NCI-H2107 (cell line): Measurements from ENCODE around the gene PRDM11.

Experiments used
- DNase-seq: peaks from one replicate; lab custom pipeline; 2025; lab: John Stamatoyannopoulos, UW

Gene PRDM11

DNA sequence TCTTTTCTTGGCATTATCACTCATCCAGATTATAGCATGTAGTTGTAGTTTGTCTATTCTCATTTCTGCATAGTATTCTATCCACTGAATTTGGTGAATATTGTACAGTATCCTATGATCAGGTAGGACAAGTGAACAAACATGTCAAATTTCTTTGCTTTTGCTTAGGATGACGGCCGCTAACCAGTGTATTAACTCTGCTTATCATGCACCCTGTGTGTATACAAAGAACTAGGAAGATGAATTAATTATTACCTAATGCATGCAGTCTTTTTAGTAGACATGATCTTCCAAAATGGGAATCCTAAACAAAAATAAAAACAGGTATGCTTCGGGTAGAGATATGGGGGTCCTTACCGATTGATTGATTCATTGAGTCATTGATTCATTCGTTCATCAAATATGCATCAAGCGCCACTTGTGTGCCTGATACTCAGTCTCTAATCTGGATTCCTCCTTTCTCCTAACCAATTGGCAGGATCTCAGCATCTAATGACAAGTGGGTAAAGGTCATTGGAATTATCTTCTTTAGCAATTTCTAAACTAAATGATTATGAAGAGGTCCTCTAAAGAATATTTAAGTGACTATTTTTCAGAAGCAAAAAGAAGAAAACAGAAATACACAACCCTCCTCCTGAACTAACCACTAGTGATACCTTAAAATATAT is 27.9 kb downstream of the PRDM11 start:
- DNase-seq = no peak

DNA sequence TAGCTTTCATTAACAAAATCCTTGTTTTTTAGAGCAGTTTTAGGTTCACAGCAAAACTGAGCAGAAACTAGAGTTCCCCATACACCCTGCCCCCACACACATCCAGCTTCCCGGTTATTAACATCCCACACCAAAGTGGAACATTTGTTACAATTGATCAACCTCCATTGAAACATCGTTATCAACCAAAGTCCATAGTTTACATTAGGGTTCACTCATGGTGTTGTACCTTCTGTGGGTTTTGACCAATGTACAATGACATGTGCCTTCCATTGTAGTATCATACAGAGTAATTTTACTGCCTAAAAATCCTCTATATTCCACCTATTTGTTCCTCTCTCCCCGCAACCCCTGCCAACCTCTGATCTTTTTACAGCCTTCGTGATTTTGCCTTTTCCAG is 28.5 kb downstream of the PRDM11 start:
- no peak for DNase-seq

DNA sequence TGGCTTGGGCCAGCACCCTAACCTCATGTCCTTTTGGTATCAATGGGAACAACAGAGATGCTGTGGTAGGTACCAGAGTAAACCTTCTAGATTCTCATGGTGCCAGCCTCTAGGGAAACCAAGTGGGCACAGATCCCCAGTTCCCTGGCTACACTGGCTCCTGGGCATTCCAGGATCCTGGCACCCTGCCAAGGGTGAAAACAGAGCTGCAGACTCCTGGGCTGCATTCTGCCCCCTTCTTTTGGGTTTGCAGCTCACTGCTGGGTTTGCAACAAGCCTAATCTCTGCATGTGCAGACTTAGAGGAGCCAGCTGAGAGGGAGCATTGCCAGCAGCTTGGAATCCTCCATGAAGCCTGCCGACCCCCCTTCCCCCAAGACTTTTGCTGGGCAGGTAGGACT is 30.6 kb downstream of the PRDM11 start:
- no peak for DNase-seq

DNA sequence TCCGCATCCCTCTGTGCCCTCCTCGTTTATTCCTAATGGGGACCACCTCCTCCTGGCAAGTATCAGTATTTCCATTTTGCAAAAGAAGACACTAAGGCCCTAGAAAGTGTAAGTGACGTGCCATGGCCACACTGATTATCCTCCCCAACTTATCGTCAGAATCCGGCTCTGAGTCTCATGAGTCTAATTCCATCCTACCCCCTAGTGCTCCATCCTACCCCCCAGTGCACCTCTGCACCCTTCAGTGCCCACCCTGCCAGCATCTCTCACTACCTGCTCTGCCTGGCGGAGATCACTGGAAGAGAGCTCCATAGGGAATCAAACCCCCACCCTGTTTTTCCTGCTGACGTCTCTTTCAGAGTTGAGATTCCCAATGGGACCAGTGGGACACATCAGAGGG is 31.8 kb downstream of the PRDM11 start:
- no peak for DNase-seq

DNA sequence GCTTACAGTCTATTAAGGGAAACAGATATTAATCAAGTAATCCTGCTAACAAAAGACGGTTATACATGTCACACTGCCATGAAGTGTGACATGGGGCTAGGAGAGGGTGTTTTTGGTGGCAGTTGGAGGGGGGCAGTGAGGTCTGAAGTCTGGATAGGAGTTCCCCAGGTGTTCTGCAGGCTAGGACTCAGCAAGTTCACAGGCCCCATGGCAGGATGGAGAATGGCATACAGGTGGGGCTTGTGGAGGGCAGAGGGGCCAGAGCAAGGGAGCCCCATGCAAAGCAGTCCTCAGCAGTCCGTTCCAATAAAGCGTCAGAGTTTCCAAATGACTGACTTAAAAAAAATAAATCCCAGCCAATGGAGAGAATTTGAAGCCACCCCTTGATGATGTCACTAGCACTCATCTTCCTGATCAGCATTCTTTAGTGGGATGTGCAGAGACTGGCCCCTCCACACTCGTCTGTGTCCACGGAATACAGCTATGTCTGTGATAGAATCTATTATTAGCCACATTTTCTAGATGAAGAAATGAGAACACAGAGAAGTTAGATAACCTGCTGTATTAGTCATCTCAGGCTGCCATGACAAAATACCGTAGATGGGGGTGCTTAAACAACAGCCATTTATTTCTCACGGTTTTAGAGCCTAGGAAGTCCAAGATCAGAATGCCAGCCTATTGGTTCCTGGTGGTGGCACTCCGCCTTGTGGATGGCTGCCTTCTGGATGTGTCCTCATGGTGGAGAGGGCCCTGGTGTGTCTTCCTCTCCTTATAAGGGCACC is 32.6 kb downstream of the PRDM11 start:
- DNase-seq = no peak

DNA sequence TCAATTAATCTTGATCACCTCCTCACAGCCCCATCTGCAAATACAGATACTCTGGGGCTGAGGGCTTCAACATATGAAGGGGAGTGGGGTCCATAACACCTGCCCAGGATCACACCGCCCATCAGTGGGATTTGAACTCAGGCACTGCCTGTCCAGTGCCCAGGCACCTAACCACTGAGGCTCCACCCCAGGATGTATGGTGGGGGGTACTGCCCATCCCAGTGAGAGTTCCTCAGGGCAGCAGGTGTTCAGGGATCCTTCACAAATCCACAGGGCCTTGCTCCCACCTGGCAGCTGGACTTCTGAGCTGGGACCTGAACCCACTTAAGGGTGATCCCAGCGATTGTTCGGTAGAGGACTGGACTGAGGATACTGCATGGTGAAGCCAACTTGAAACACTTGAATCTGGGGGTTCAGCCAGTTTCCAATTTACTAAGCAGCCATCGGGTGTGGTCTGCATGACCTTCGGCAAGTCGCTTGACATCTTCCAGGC is 33.3 kb downstream of the PRDM11 start:
- DNase-seq = no peak

DNA sequence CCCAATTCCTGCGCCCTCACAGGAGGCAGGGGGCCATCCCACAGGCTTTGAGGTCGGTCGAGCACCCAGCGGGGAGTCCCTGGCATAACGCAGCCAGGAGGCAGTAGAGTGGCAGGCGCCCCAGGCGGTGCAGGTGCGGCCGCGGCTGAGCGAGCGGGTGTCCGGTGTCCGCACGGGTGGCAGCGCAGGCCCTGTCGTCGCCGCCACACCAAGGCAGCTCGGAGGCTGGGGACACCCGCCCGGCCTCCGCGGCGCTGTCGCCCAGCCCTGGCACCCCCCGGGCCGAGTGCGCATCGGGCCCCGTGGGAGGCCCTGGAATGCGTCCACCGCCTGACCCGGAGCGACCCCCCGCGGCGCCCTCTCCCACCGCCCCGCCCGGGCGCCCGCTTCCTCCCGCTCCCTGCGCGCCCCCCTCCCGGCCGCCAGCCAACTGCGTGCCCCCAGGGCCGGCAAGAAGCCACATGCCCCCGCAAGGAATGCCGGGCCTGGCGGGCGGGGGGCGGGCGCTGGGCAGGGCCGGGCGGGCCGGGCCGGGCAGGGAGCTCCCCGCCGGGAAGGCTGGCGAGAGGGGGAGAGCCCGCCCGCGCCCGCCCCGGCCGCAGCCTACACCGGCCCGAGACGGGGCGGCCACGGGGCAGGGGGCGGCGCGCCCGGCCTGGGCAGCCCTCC is 33.9 kb downstream of the PRDM11 start:
- DNase-seq = no peak

DNA sequence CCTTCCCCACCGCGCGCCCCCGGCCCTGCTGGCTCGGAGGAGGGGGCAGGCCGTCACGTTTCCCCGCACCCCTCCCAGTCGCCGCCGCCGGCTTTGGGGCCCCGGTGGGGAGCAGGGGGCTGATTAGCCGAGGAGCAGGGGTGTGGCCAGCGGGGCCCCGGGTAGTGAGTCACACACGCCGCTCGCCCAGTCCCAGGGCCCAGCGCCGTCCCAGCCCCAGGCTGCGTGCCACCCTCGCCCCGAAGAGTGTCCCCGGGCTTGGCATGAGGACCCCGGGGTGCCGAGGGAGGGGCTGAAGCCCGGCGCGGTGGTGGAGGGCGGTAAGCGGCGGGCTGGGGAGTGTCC is 34.4 kb downstream of the PRDM11 start:
- no peak for DNase-seq

DNA sequence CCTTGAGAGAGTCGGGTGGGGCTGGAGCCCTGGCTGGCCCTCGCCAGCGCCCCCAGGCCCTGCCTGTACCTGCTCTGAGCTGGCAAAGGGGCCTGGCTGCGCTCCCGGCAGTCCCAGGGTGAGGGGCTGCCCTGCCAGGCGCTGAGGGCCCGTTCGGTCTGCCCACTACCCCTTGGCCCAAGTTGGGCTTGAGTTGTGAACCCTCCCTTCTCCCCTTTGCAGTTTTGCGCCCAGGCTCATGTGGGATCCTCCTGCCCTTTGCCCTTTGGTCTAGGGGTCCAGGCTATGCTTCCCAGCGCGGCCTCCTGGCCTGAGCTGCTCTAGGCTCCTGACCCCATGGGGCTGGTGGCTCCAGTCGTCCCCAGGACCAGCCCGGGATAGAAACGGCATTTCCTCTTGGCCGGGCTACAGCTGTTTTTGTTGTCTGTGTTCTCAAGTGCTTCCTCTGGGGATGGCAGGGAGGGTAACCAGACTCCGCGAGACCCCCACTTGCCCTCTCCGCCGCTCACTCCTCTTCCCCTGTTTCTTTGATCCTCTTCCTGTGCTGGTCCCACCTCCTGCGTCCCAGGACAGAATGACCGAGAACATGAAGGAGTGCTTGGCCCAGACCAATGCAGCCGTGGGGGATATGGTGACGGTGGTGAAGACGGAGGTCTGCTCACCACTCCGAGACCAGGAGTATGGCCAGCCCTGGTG is 34.9 kb downstream of the PRDM11 start:
- DNase-seq = no peak

DNA sequence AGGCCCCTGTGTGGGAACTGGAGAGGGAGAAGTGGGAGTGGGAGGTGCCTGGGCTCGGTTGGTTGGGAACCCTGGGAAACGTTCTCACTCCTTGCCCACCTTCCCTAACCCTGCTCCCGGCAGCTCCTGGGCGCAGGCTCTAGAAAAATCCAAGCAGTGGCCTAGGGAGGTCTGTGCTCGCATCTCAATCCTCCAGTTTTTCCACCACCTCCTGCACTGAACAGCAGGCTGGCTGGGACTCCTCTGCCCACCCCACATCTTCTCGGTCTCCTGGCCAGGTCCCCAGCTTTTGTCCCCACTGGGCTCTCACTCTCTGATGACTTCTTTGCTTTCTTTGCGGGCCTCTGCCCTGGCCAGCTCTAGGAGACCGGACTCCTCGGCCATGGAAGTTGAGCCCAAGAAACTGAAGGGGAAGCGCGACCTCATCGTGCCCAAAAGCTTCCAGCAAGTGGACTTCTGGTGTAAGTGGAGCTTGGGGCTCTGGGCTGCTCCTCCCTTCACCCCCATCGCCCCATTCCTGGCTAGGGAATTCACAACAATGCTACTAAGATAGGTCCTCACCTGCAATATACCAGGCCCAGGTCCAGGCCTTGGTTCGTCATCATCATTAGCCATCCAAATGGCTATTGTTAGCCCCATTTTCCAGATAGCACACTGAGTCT is 35.6 kb downstream of the PRDM11 start:
- no peak for DNase-seq

DNA sequence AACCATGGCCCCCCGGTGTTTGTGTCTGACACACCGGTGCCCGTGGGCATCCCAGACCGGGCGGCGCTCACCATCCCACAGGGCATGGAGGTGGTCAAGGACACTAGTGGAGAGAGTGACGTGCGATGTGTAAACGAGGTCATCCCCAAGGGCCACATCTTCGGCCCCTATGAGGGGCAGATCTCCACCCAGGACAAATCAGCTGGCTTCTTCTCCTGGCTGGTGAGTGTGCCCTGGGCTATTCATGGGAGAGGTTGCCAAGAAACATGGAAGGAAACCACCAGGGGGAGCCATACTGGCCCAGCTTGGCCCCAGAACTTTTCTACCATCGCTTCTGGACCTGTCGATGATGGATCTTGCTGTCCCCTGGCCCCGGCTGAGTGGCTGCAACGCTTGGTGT is 36.5 kb downstream of the PRDM11 start:
- no peak for DNase-seq

DNA sequence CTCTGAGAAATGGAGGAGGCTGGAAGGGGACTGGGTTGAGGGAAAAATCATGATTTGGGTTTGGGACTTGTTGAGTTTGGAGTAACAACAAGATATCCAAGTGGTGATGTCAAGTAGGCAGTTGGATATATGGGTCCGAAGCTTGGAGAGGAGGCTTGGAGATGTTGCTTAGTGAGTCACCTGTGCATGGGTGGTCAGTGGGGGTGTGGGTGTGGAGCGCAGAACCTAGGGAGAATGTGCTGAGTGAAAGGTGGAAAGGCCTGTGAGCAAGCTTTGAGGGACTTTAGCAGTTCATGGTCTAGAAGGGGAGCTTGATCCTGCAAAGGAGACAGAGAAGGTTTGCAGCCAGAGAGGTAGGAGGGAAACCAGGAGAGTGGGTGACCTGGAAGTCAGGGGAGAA is 38.2 kb downstream of the PRDM11 start:
- DNase-seq = no peak

DNA sequence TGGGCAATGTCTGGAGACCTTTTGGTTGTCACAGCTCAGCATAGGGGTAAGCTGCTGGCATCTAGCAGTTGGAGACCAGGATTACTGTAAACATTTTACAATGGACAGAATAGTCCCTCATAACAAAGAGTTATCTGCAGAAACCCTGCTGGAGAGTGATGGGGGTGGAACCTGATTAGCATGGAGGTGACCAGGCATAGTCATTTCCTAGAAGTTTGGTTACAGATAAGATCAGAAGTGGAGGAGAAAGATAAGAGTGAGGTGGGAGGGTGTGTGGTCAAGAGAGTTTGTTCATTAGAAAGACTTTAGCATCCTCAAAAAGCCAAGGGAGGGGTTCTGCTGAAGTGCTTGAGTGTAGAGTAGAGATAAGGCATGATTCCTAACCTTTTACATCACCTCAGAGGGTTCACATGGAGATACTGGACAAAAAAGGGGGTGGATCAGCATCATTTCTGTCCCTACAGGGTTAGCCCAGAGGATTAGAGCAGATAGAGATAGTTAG is 38.8 kb downstream of the PRDM11 start:
- no peak for DNase-seq

DNA sequence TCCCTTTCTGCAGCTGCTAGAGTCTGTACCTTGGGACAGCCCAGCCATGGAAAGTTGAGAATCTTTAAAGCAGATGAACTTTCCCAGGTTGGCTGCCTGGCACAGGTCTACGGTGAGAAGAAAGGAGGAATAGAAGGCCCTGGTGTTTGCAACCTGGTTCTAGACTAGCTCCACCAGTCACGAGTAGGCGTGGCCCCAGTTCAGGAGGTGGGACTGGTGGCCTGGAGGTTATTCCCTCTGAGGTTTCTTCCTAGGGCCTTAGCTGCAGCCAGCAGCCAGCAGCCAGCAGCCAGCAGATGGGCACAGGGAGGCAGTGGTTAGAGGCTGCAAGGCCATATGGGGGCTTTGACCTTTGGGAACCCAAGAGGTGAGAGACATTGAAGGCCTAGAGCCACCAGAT is 40.9 kb downstream of the PRDM11 start:
- no peak for DNase-seq

DNA sequence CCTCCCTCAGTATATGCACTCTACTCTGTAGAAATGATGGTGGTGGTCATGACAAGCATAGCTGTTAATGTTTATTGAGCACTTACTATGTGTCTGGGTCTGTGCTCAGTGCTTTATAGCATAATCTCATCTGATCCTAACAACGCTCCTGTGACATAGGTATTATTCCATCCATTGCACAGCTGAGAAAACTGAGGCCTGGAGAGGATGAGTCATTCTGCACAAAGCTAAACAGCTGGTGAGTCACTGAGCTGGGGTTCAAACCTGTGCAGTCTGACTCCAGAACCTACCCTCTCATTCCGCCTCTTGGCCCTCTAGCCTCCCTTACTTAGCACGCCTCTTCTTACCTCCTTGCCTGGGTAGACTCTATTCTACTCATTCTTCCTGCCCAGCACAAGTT is 41.7 kb downstream of the PRDM11 start:
- no peak for DNase-seq

DNA sequence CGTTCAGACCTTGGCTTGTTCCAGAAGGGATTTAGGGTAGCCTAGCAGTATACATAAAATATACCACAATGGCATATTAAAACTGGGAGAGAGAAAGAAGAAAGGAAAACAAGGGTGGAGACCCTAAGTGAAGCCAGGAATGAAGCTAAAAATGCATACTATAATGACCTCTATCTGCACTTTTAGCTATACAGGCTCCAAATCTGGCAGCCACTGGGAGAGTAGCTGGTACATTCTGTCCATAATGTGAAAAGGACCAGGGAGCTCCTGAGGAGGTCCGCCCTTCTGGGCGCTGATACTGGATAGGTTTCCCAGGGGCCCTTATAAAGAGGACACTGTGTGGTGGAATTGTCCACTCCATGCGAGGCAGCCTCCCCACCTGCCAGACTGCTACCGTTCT is 42.8 kb downstream of the PRDM11 start:
- no peak for DNase-seq

DNA sequence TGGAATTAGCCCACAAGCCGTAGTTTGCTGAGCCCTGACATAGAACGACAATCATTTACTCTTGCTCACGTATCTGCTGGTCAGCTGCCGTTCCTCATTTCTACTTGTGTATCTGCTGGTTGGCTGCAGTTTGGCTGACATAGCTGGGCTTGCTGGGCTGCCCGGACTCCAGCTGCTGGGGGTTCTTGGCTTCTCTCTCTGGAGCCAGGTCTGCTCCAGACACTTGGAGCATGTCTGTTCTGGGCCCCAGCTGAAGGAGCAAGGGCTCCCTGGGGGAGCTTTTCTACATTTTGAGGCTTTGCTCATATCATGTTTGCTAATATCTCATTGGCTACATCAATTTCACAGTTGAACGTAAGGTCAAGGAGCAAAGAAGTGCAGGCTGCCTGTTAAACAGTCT is 47.3 kb downstream of the PRDM11 start:
- no peak for DNase-seq

DNA sequence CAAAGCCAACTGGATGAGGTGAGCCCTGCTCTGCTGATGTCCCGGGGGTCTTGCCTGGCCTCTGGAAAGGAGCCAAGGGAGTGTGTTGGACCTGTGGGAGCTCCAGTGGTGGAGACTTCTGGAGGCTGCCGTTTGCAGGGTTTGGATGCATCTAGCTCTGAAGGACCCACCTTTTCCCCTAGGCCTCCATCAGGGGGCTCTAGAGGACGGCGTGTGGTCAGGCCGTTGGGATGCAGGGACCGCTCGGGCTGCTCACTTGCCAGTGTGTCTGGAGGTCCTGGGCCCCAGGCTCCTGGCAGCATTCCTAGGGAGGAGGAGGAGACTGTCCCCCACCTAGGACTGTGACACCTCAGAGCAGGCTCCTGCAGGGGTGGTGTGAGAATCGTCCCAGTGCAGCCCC is 58.3 kb downstream of the PRDM11 start:
- DNase-seq = no peak

DNA sequence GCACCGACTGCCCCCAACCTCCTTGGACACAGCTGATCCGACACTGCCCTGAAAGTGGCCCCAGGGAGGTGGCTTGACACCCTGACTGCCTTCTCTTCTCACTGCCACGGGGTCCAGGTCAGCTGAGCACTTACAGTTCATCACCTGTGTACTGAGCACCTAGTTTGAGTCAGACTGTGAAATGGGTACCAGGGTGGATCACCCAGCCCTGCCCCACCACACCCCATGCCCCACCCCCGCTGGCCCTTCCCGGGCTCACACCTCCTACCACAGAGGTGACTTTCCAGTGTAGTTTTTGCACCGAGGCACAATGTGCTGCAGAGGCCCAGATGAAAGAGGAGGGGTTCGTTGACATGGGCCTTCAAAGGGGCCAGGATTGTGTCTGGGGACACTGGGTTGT is 59.5 kb downstream of the PRDM11 start:
- DNase-seq = no peak

DNA sequence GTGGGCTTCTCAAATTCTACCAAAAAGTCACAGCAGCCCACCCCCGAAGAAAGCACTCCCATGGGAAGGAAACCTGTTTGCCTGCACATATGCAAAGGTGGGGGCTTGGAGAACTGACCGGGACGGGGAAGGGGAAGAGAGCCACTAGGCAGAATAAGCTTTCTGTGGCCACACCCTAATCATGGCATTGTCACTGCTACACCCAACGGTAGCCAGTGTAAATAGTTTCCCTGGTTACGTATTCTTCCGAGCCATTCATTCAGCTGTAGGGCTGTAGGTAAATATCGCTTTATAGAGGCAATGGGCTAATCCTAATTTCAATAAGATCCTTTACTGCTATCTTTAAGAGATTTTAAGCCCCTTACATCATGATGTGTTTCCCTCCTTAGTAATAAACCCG is 61.7 kb downstream of the PRDM11 start:
- no peak for DNase-seq

DNA sequence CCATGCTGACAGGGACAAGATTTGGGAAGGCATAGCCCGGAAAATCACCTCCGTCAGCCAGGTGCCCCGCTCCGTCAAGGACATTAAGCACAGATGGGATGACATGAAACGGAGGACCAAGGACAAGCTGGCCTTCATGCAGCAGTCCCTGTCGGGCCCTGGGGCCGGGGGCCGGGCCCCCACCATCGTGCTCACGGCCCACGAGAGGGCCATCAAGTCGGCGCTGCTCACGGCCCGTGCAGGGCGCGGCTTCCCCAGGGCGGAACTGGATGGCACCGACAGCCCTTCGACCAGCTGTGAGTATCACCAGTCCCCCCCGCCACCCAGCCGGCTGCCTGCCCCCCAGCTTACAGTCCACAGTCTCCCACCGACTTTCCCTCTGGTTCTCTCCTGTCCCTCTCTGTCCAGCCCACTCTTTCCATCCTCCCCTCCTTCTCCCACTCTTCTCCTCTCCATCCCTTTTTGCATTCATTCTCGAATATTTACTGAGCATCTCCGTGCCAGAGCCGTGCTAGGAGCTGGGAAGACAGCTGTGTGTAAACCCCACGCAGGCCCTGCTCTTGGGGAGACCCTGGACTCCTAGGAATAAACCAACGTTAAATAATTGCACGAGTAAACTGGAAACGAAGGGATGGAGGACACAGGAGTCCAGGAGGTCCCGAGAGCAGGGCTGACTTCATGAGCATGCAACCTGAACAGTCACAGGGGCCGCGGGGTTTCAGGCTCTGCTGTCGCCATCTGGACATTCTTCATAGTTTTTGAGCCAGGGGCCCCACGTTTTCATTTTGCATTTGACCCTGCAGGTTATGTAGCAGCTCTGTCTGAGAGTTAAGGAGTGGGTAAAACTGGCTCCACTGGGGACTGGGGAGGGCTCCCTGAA is 62.8 kb downstream of the PRDM11 start:
- no peak for DNase-seq
